Stimulated activated CD8-positive, alpha-beta memory T cell treated with anti-CD3 and anti-CD28 coated beads, Interleukin-15, amount 100 ng/mL, for 4 hours (primary cell): Measurements from ENCODE around the gene PITX1.
"Not testable (repeated sequence)": the region's sequence is repeated elsewhere in the genome, so short reads cannot be mapped to it uniquely, and the experiment has no call there.

Source experiments
- DNase-seq, 2 donors: peaks; one replicate each; pipeline ENCODE4 v3.0.0-alpha.2; 2020; ENCODE audit warnings: low read depth in 2 of 2

The PITX1 gene

GRCh38 chr5:135010502-135011354, 23.3 kb downstream of the PITX1 start:
- no peak for DNase-seq

GRCh38 chr5:135009736-135010501, 24.1 kb downstream of the PITX1 start:
- DNase-seq, result no peak

- no peak for DNase-seq
These were observed 24.9 kb downstream of the PITX1 start for GRCh38 chr5:135008981-135009735.

- DNase-seq, result no peak
These were observed 25.5 kb downstream of the PITX1 start for GRCh38 chr5:135008556-135008955.

GRCh38 chr5:135007749-135008363, 26.2 kb downstream of the PITX1 start:
- DNase-seq, result no peak

GRCh38 chr5:135007305-135007704, 26.7 kb downstream of the PITX1 start:
- DNase-seq, result no peak

GRCh38 chr5:135005076-135005475, 29.0 kb downstream of the PITX1 start:
- DNase-seq, result no peak

GRCh38 chr5:135004376-135004775, 29.7 kb downstream of the PITX1 start:
- DNase-seq, result no peak

- not testable (repeated sequence) for DNase-seq
These were observed 36.0 kb downstream of the PITX1 start for GRCh38 chr5:134998068-134998467.

GRCh38 chr5:134997015-134997414, 37.0 kb downstream of the PITX1 start:
- no peak for DNase-seq

GRCh38 chr5:134995850-134996402, 38.1 kb downstream of the PITX1 start:
- DNase-seq, result no peak

GRCh38 chr5:134994560-134995156, 39.4 kb downstream of the PITX1 start:
- DNase-seq, result no peak

- no peak for DNase-seq
These were observed 40.9 kb downstream of the PITX1 start for GRCh38 chr5:134993161-134993560.

- DNase-seq, result no peak
These were observed 41.9 kb downstream of the PITX1 start for GRCh38 chr5:134992148-134992547.

GRCh38 chr5:134990183-134990582, 43.8 kb downstream of the PITX1 start:
- DNase-seq, result not testable (repeated sequence)

GRCh38 chr5:134989266-134989830, 44.7 kb downstream of the PITX1 start:
- DNase-seq, result no peak

GRCh38 chr5:134982230-134982629, 51.8 kb downstream of the PITX1 start:
- no peak for DNase-seq

GRCh38 chr5:134979416-134979815, 54.6 kb downstream of the PITX1 start:
- DNase-seq, result no peak
